H1 (cell line): ENCODE data around the gene BBS9. TPM values are rescaled to one million over a fixed set of nuclear protein-coding genes. Genes with fewer than 3 reads are reported as not detected.

Experiments
- EZH2 ChIP-seq: fragments of 200-600 bp; sonication (generic); IDR thresholded peaks from 2 replicates; pipeline ENCODE4 v1.7.1; 2012; ENCODE audit warnings: low read depth, mild to moderate bottlenecking, moderate library complexity, low read length, inconsistent platforms; ENCODE audit not compliant: severe bottlenecking
- HDAC6 ChIP-seq: IDR thresholded peaks from one replicate; pipeline ENCODE4 v1.7.1; 2012; ENCODE audit warnings: low read depth, mild to moderate bottlenecking, inconsistent platforms, low read length, moderate library complexity
- SIRT6 ChIP-seq: IDR thresholded peaks from one replicate; pipeline ENCODE4 v1.7.1; 2012; ENCODE audit warnings: low read length, inconsistent platforms
- SP1 ChIP-seq: IDR thresholded peaks from 2 replicates; pipeline ENCODE4 v1.6.1; 2011; ENCODE audit warnings: low read depth, low read length
- polyA plus RNA-seq, 7 experiments: library from polyadenylated mRNA; depleted of rRNA in 3 of 7; stranded (reverse) in 5 of 7; unstranded in 2 of 7; fragments of >200 nt in 5 of 7; fragments of 200-250 nt in 2 of 7; gene quantifications; 1 replicate in 5 of 7; 2 replicates in 1 of 7; 4 replicates in 1 of 7; pipeline versions ENCODE4 v1.2.1 to v1.2.3, GENCODE V29; 2011 to 2013; ENCODE audit warnings: missing spikeins in 2 of 7, mixed read lengths in 2 of 7
- total RNA-seq: library from RNA; stranded (reverse); fragmentation: NEBNext Ultra II Directional; extraction: Animal tissue kit (Norgen Biotek cat#: 25700); gene quantifications from 2 replicates; pipeline ENCODE4 v1.2.1, GENCODE V29; 2021

BBS9 gene
- total and polyA plus RNA-seq, 2 of the 8 experiments (the other 6 are each of a cell fraction or from before 2014, with no cell fraction given) = 22.3 to 37.0 TPM

GRCh38 chr7:33591490-33591889 lies 462.1 kb downstream of the BBS9 start (continued):
- TF ChIP-seq SIRT6 = no peak
- no peak for TF ChIP-seq EZH2
- TF ChIP-seq SP1 = no peak
- TF ChIP-seq HDAC6 = no peak
